ENCODE measurements around the gene MYH3. TPM values are rescaled to one million over a fixed set of nuclear protein-coding genes. Genes with fewer than 3 reads are reported as not detected.

The MYH3 gene
- total RNA-seq, 1 donor = 2.3 TPM

DNA sequence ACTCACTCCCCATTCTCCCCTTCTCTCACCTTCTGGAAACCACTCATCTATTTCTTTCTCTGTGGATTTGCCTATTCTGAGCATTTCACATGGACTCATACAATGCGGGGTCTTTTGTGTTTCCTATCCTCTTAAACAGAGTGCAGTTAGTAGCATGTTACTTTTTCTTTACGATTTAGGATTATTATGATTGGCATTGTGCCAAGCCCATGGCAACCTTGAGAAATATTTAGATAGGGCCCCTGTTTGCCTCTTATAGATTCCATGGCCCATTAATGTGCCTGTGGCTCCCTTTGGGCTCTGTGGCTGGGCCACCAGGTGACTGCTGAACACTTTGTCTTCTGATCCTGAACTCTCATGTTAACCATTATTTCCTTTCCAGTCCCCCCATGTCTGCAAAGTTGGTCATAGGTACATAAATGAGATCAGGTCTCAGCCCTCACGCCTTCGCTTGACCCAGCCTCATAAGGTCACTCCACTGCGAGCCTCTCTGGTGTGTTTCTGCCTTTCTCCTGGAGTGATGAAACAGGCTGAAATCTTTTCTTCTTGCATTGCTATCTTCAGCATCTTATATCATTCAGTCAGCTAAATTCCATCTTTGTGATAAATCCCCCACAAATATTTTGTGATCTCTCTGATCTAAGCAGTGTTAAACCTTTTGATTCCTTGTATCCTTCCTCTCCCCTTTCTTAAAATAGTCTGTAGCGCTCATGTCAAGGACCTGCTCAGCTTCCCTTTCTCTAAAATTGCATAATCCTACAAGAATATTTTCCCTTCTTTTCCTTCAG, 44.0 kb downstream of the MYH3 start:
- Histone ChIP-seq H3K4me1 (ENCODE audit: insufficient read depth, low read length) (no peaks in the 10 kb centered on the region), H3K4me3 (ENCODE audit: low read length) (no peak overlapping the region), H3K9me3 (ENCODE audit: low read depth, low read length) (no peaks in the 10 kb centered on the region), H3K27me3 (ENCODE audit: insufficient read depth, low read length) (no peaks in the 10 kb centered on the region)

DNA sequence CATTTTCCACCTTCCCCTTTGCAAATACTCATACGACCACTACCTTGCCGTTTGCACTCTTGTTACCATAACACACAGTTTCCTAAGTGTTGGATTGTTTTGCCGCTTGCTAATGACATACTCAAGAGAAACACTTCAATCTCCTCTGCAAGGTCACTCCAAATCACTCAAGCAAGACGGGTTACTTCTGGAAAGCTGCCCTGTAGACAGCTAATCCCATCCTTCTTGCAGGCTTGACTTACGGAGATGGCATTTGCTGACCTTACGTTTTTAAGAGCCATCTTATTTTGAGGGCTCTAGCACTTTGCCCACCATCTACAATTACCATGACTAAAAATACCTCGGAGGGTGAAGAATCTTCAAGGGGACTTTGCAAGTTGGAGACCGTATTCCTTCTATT, 46.2 kb downstream of the MYH3 start:
- no peaks in the 10 kb centered on the region for H3K27me3 ChIP-seq (ENCODE audit: insufficient read depth, low read length)
- no peaks in the 10 kb centered on the region for H3K9me3 ChIP-seq (ENCODE audit: low read depth, low read length)
- no peak overlapping the region for H3K4me3 ChIP-seq (ENCODE audit: low read length)

DNA sequence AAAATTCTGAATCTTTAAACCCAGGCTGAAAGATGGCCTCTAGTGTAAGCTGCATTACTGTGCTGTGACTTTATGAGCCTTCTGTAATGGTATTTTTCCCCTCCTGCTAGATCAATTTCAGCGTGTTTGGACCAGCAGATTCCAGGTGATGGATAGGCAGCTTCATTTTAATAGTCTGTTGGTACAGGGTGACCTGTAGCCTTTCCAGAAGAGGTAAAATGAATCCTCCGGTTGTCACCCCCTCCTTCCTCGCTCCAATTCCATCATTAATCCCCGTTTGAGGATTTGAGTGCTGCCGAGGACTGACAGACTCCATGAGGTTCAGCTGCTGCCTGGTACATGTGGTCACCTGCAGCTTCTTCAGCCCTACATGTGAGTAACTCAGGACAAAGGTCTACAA, 48.9 kb downstream of the MYH3 start:
- H3K9me3 ChIP-seq (ENCODE audit: low read depth, low read length) = no peaks in the 10 kb centered on the region

More for the DNA sequence above, 46.2 kb downstream of the MYH3 start:
- no peaks in the 10 kb centered on the region for H3K4me1 ChIP-seq (ENCODE audit: insufficient read depth, low read length)

DNA sequence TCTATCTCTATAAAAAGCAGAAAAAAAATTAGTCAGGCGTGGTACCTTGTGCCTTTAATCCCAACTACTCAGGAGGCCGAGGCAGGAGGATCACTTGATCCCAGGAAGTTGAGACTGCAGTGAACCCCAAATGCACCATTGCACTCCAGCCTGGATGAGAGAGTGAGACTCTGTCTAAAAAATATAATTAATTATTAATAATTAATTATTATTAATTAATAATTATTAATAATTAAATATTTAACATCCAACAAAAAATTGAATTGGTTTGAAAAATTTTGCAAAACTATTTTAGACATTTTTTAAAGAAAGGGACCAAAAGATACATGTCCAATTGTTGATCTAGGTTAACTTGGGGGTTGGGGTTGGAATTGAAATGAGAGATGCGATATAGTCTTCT, 51.0 kb downstream of the MYH3 start:
- Histone ChIP-seq H3K27me3 (ENCODE audit: insufficient read depth, low read length) (no peaks in the 10 kb centered on the region), H3K4me3 (ENCODE audit: low read length) (no peak overlapping the region), H3K9me3 (ENCODE audit: low read depth, low read length) (no peaks in the 10 kb centered on the region), H3K4me1 (ENCODE audit: insufficient read depth, low read length) (no peaks in the 10 kb centered on the region)

More for the DNA sequence above, 48.9 kb downstream of the MYH3 start:
- H3K4me1 ChIP-seq (ENCODE audit: insufficient read depth, low read length) = no peaks in the 10 kb centered on the region
- no peak overlapping the region for H3K4me3 ChIP-seq (ENCODE audit: low read length)
- no peaks in the 10 kb centered on the region for H3K27me3 ChIP-seq (ENCODE audit: insufficient read depth, low read length)

DNA sequence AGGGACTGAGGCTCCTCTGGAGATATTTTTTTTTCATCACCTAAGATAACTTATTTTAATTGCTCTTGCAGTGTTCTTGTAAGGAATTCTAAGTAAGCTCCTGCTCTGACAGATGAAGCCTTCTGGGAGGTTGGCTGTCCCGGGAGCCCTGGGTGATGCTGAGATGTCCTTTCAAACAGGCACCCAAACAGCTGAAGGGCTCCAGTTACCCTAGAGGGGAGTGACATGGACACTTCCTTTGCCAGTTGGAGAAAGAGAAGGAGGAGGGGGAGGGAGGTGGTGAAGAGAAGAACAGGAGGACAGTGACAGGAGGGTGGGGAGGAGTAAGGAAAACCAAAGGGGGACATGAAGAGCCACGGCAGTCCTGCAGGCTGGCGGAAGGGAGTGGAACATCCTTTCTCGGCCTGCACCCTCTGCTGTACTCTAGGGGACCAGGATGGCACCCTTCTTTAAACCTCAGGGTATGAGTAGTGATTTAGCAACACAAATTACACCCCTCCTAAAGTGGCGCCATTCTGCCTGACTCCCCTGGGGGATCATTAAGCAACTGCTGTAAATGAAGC, 51.8 kb downstream of the MYH3 start:
- Histone ChIP-seq H3K9me3 (ENCODE audit: low read depth, low read length) (no peaks in the 10 kb centered on the region), H3K4me3 (ENCODE audit: low read length) (no peak overlapping the region), H3K27me3 (ENCODE audit: insufficient read depth, low read length) (no peaks in the 10 kb centered on the region)

DNA sequence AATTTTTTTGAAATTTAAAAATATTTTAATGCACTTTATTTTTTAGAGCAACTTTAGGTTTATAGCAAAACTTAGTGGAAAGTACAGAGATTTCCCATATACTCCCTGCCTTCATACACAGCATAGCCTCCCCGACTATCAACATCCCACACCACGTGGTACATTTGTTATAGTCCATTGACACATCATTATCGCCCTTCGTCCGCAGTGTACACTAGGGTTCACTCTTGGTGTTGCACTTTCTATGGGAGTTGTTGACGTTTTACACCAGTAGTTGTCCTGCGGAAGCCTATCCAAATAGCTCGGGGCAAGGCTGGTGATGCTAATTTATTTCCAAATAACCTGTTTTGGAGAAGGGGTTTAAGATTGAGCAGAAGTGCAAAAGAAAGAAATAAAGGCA, 52.6 kb downstream of the MYH3 start:
- no peaks in the 10 kb centered on the region for H3K4me1 ChIP-seq (ENCODE audit: insufficient read depth, low read length)
- no peak overlapping the region for H3K4me3 ChIP-seq (ENCODE audit: low read length)
- no peaks in the 10 kb centered on the region for H3K9me3 ChIP-seq (ENCODE audit: low read depth, low read length)
- no peaks in the 10 kb centered on the region for H3K27me3 ChIP-seq (ENCODE audit: insufficient read depth, low read length)

More for the DNA sequence above, 51.8 kb downstream of the MYH3 start:
- H3K4me1 ChIP-seq (ENCODE audit: insufficient read depth, low read length) = no peaks in the 10 kb centered on the region

DNA sequence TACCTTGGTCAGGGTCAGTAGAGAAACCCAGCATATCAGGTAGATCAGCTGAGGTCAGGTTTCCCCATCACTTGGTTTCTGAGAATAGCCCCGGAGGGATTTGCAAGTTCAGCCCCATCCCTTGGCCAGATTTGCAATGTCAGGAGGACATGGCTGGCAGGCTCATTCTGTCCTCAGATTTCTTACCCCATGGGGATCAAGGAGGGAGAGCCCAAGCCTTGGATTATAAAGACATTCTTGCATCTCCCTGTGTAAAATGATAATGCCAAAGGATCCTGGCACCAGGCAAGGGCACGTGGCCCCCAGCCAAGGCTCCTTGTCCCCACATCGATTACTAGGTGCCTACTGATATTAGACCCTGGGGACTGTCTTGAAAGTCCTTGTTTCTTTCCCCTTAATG, 53.2 kb downstream of the MYH3 start:
- Histone ChIP-seq H3K27me3 (ENCODE audit: insufficient read depth, low read length) (no peaks in the 10 kb centered on the region), H3K4me1 (ENCODE audit: insufficient read depth, low read length) (no peaks in the 10 kb centered on the region), H3K4me3 (ENCODE audit: low read length) (no peak overlapping the region), H3K9me3 (ENCODE audit: low read depth, low read length) (no peaks in the 10 kb centered on the region)

DNA sequence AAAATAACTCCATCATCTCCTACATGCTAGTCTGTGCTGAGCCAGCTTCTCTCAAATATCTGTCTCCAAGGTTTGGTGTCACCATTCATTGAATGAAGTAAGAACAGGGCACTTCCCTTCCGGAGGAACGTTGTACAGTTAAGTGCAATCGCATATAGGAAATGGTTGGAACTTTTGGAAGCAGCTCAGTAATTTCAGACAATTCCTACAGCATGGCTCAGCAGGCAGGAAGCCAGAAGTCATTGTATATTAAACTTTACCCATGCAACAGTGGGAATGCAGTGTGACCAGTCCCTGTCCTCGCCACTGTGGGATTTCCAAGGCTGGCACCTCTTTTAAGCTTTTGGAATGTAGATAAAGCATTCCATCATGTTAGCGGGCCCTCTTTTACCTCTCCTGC, 56.5 kb downstream of the MYH3 start:
- Histone ChIP-seq H3K9me3 (ENCODE audit: low read depth, low read length) (no peaks in the 10 kb centered on the region), H3K4me3 (ENCODE audit: low read length) (no peak overlapping the region), H3K4me1 (ENCODE audit: insufficient read depth, low read length) (no peaks in the 10 kb centered on the region), H3K27me3 (ENCODE audit: insufficient read depth, low read length) (no peaks in the 10 kb centered on the region)

DNA sequence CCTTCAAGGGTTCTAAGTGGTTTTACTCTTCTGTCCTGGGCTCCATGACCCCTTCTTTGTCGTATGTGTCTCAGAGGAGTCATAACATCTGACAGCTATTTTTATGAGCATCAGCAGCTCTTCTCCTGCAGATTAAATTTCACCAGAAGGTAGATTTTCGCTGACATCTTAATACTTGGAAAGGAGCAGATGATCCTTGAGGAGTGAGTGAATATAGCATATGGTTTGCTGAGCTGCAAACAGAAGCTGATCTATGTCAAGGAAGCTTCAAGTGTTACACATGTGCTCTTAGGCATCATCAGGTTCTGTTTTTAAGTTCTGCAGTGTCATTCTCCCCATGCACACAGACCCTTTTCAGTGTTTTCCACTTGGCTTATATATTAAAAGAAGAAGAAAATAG, 58.5 kb downstream of the MYH3 start:
- H3K4me1 ChIP-seq (ENCODE audit: insufficient read depth, low read length) = no peaks in the 10 kb centered on the region
- H3K27me3 ChIP-seq (ENCODE audit: insufficient read depth, low read length) = no peaks in the 10 kb centered on the region
- no peaks in the 10 kb centered on the region for H3K9me3 ChIP-seq (ENCODE audit: low read depth, low read length)
- H3K4me3 ChIP-seq (ENCODE audit: low read length) = no peak overlapping the region

DNA sequence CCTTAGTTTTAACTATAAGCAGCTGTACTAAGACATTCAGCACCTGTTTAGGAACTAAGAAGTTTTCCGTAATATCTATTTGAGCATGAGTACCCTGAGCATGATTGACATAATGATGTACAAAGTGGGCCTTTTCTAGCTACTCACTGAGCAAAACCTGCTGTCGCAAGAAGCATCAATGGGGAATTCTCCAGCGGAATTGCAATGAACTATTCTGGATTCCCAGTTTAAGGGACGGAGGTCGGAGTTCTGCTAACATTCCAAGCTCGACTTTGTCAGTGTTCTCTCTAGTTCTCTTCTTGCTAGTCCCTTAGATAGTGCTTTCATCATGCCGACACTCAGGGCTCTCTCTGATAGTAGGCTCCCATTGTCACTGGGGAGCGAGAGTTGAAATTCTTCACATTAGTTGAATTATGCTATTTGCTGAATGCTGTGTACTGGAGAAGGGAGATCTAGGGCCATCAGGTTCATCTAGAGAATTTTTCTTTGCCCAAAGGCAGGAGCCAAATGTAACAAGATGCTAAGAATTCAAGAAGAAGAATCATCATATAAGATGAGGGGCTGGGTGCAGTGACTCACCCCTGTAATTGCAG, 67.5 kb downstream of the MYH3 start:
- Histone ChIP-seq H3K4me1 (ENCODE audit: insufficient read depth, low read length) (no peaks in the 10 kb centered on the region), H3K9me3 (ENCODE audit: low read depth, low read length) (no peaks in the 10 kb centered on the region), H3K27me3 (ENCODE audit: insufficient read depth, low read length) (no peaks in the 10 kb centered on the region), H3K4me3 (ENCODE audit: low read length) (no peak overlapping the region)

DNA sequence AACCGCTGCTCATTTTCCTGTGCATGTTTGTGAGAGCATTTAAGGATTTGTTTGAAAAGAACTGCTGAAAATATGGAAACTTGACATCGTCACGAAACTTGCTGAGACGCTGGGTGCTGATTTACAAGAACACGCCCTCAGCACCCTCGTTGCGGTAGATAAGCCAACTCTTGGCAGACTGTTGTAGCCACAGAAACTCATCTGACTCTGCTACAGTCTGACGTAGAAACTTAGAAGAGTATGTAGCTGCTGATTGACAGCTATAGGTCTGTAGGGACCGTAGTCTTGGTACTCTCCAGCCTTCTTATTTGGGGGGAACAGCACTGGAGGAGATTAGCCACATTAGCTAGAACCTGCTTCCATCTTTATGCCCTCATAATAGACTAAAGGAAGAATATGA, 71.6 kb downstream of the MYH3 start:
- Histone ChIP-seq H3K9me3 (ENCODE audit: low read depth, low read length) (no peaks in the 10 kb centered on the region), H3K27me3 (ENCODE audit: insufficient read depth, low read length) (peaks cover 3% of the 10 kb centered on the region), H3K4me1 (ENCODE audit: insufficient read depth, low read length) (no peaks in the 10 kb centered on the region), H3K4me3 (ENCODE audit: low read length) (no peak overlapping the region)

DNA sequence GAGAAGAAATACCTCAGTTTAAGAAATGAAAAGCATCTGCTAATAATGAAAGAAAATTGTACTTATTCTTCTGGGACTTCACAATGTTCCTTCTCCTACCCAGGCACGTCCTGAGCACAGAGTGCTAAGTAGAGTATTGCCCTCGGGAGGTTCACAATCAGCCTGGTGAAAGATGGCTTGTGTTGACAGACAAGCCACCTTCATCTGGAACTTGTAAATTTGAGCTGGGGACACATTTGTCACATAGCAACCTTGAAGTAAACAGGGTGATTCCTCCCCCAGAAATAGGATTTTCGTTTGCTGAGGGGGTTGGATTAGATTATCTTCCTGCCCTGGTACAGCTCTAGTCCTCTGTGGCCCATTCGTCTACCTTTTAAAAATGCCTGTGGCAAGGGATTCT, 73.3 kb downstream of the MYH3 start:
- Histone ChIP-seq H3K4me3 (ENCODE audit: low read length) (no peak overlapping the region), H3K27me3 (ENCODE audit: insufficient read depth, low read length) (peaks cover 3% of the 10 kb centered on the region), H3K9me3 (ENCODE audit: low read depth, low read length) (no peaks in the 10 kb centered on the region), H3K4me1 (ENCODE audit: insufficient read depth, low read length) (no peaks in the 10 kb centered on the region)

DNA sequence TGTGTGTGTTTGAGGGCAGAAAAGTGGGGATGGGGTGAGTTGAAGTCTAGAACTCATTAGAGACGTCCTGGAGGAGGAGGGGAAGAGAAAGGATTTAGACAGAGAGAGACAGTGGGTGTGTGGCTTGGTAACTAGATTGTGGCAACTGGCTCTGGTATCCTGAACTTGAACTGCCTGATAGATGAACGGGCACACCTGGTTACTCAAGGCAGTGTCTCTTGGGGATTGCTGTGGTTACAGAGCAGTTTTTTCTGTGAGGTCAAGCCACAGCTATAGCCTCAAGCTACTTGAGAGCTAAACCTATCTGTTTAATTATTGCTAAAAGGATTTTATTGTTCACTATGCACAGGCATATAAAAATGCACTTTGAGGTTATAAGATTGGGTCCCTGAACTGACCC, 77.8 kb downstream of the MYH3 start:
- Histone ChIP-seq H3K27me3 (ENCODE audit: insufficient read depth, low read length) (peaks cover 3% of the 10 kb centered on the region), H3K4me3 (ENCODE audit: low read length) (no peak overlapping the region), H3K4me1 (ENCODE audit: insufficient read depth, low read length) (no peaks in the 10 kb centered on the region), H3K9me3 (ENCODE audit: low read depth, low read length) (no peaks in the 10 kb centered on the region)
